OCI-LY7 (cell line): ENCODE data around the gene ELMO1. TPM values are rescaled to one million over a fixed set of nuclear protein-coding genes. Genes with fewer than 3 reads are reported as not detected.

ENCODE experiments used
- BruUV-seq: library from RNA; stranded (reverse); fragments of 400-500 nt; replicated peaks from 2 replicates; lab custom pipeline; 2021; lab: Mats Ljungman, UMichigan
- CTCF ChIA-PET: fragments of 300-600 bp; sonication (Branson Sonifier 250); formaldehyde crosslinking; loops from one replicate; lab custom pipeline; 2022; ENCODE audit warnings: antibody characterized with exemption; ENCODE audit not compliant: unreplicated experiment; lab: Charles Lee
- POLR2A ChIA-PET: fragments of 300-600 bp; sonication (Branson Sonifier 250); formaldehyde crosslinking; loops from one replicate; lab custom pipeline; 2022; ENCODE audit warnings: antibody characterized with exemption; lab: Charles Lee
- DNase-seq: peaks from one replicate; pipeline ENCODE4 v3.0.0-alpha.2; 2015; ENCODE audit warnings: low spot score
- H2AFZ ChIP-seq: fragments of 200-600 bp; sonication (generic), shearing (Covaris generic); 2 replicates; pipeline ENCODE4 v1.6.1; 2014; ENCODE audit warnings: mild to moderate bottlenecking, antibody characterized with exemption, low read length, moderate library complexity
- H3K27ac ChIP-seq: fragments of 200-600 bp; sonication (generic); 2 replicates; pipeline ENCODE4 v1.5.1; 2014; ENCODE audit warnings: mixed run types, low read depth, mild to moderate bottlenecking, moderate library complexity, low read length, inconsistent platforms; ENCODE audit not compliant: poor library complexity, severe bottlenecking
- H3K36me3 ChIP-seq: fragments of 200-600 bp; sonication (generic); 2 replicates; pipeline ENCODE4 v1.6.1; 2014; ENCODE audit warnings: mild to moderate bottlenecking, antibody characterized with exemption, low read length, moderate library complexity, mixed read lengths; ENCODE audit not compliant: insufficient read depth
- H3K4me1 ChIP-seq: fragments of 200-600 bp; sonication (generic); 2 replicates; pipeline ENCODE4 v1.5.1; 2014; ENCODE audit warnings: mild to moderate bottlenecking, low read length; ENCODE audit not compliant: insufficient read depth, poor library complexity, severe bottlenecking
- H3K4me2 ChIP-seq: fragments of 200-600 bp; sonication (generic); 2 replicates; pipeline ENCODE4 v1.6.1; 2014; ENCODE audit warnings: mild to moderate bottlenecking, low read length
- H3K4me3 ChIP-seq: fragments of 200-600 bp; sonication (generic); 2 replicates; pipeline ENCODE4 v1.5.1; 2014; ENCODE audit warnings: mild to moderate bottlenecking, low read depth, low read length; ENCODE audit not compliant: poor library complexity, severe bottlenecking
- H3K79me2 ChIP-seq: fragments of 200-600 bp; sonication (generic); 2 replicates; pipeline ENCODE4 v1.6.1; 2016; ENCODE audit warnings: low read depth, mild to moderate bottlenecking, low read length, moderate library complexity, mixed read lengths; ENCODE audit not compliant: insufficient read depth
- H3K9me2 ChIP-seq: fragments of 200-600 bp; sonication (generic); 2 replicates; pipeline ENCODE4 v1.6.1; 2016; ENCODE audit warnings: mild to moderate bottlenecking, low read length, mixed read lengths; ENCODE audit not compliant: insufficient read depth
- H3K9me3 ChIP-seq: fragments of 200-600 bp; sonication (generic); 2 replicates; pipeline ENCODE4 v1.6.1; 2014; ENCODE audit warnings: mild to moderate bottlenecking, mixed run types, low read length, mixed read lengths
- H4K20me1 ChIP-seq: fragments of 200-600 bp; sonication (generic); 2 replicates; pipeline ENCODE4 v1.6.1; 2014; ENCODE audit warnings: mild to moderate bottlenecking, antibody characterized with exemption, low read length, moderate library complexity, mixed read lengths; ENCODE audit not compliant: insufficient read depth
- EZH2phosphoT487 ChIP-seq: fragments of 200-600 bp; sonication (generic); IDR thresholded peaks from 2 replicates; pipeline ENCODE4 v1.6.1; 2018; ENCODE audit warnings: low read depth, borderline replicate concordance, mild to moderate bottlenecking, mixed run types, antibody characterized with exemption, low read length, moderate library complexity, mixed read lengths
- intact Hi-C: fragments of 100-400 bp; cut with micrococcal nuclease; formaldehyde crosslinking; loops from one replicate; pipeline ENCODE4 v1.10.0; 2022; ENCODE audit not compliant: unreplicated experiment
- total RNA-seq, 2 experiments: library from RNA; depleted of rRNA in 1 of 2; stranded (reverse); fragments of >200 nt in 1 of 2; shearing (Covaris generic) in 1 of 2; gene quantifications; 2 replicates each; pipeline ENCODE4 v1.2.3, GENCODE V29; 2014 to 2022
- TF ChIP-seq, protein P1 (sequence below): fragments of 200-600 bp; sonication (generic); conservative IDR thresholded peaks from 2 replicates; pipeline ENCODE4 v1.5.1; 2014; ENCODE audit warnings: mild to moderate bottlenecking, antibody characterized with exemption, low read length, moderate library complexity, mixed read lengths

Gene ELMO1
- total RNA-seq, 2 experiments from 2014 or later = 101 to 103 TPM

GRCh38 chr7:36821617-36822016 lies 627.0 kb downstream of the ELMO1 start:
- no peak for TF ChIP-seq EZH2phosphoT487
- TF ChIP-seq, protein P1, sequence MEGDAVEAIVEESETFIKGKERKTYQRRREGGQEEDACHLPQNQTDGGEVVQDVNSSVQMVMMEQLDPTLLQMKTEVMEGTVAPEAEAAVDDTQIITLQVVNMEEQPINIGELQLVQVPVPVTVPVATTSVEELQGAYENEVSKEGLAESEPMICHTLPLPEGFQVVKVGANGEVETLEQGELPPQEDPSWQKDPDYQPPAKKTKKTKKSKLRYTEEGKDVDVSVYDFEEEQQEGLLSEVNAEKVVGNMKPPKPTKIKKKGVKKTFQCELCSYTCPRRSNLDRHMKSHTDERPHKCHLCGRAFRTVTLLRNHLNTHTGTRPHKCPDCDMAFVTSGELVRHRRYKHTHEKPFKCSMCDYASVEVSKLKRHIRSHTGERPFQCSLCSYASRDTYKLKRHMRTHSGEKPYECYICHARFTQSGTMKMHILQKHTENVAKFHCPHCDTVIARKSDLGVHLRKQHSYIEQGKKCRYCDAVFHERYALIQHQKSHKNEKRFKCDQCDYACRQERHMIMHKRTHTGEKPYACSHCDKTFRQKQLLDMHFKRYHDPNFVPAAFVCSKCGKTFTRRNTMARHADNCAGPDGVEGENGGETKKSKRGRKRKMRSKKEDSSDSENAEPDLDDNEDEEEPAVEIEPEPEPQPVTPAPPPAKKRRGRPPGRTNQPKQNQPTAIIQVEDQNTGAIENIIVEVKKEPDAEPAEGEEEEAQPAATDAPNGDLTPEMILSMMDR = no peak
- BruUV-seq = no TSS peak

DNA sequence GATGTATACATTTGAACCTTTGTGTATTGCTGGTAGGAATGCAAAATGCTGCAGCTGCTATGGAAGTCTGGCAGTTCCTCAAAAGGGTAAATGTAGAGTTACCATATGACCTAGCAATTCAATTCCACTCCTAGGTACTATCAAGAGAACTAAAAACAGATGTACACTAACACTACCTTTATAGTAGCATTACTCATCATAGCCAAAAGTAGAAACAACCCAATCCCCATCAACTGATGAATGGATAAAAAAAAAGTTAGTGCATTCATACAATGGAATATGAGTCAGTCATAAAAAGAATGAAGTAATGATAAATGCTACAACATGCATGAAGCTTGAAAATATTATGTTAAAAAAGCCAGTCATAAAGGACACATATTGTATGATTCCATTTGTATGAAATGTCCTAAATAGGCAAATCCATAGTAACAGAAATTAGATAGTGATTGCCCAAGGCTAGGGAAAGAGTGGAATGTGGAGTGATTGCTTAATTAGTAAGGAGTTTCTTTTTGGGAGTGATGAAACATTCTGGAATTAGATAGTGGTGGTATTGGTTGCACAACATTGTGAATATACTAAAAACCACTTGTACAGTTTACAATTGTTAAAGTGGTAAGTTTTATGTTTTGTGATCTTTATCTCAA lies 628.0 kb downstream of the ELMO1 start:
- intact Hi-C loops = no loop called here
- no peak overlapping the region for H3K27ac ChIP-seq
- no peaks in the 10 kb centered on the region for H3K9me2 ChIP-seq
- H3K4me3 ChIP-seq = no peak overlapping the region
- no peak for DNase-seq
- BruUV-seq = no TSS peak
- no peak overlapping the region for H2AFZ ChIP-seq
- no peaks in the 10 kb centered on the region for H3K4me1 ChIP-seq
- no peaks in the 10 kb centered on the region for H4K20me1 ChIP-seq
- H3K4me2 ChIP-seq = no peak overlapping the region
- H3K36me3 ChIP-seq = no peaks in the 10 kb centered on the region
- H3K9me3 ChIP-seq = no peaks in the 10 kb centered on the region
- H3K79me2 ChIP-seq = no peaks in the 10 kb centered on the region
- ChIA-PET CTCF (no interaction called here), POLR2A (no interaction called here)
- TF ChIP-seq, protein P1 = no peak
- no peak for TF ChIP-seq EZH2phosphoT487

More at GRCh38 chr7:36821617-36822016, 627.0 kb downstream of the ELMO1 start:
- Histone ChIP-seq H3K9me2 (no peaks in the 10 kb centered on the region), H2AFZ (no peak overlapping the region), H3K4me2 (no peak overlapping the region), H3K4me1 (no peaks in the 10 kb centered on the region), H3K79me2 (no peaks in the 10 kb centered on the region), H3K4me3 (no peak overlapping the region), H4K20me1 (no peaks in the 10 kb centered on the region), H3K27ac (no peak overlapping the region), H3K9me3 (no peaks in the 10 kb centered on the region), H3K36me3 (no peaks in the 10 kb centered on the region)
- ChIA-PET POLR2A (no interaction called here), CTCF (no interaction called here)
- intact Hi-C loops = no loop called here
- no peak for DNase-seq

DNA sequence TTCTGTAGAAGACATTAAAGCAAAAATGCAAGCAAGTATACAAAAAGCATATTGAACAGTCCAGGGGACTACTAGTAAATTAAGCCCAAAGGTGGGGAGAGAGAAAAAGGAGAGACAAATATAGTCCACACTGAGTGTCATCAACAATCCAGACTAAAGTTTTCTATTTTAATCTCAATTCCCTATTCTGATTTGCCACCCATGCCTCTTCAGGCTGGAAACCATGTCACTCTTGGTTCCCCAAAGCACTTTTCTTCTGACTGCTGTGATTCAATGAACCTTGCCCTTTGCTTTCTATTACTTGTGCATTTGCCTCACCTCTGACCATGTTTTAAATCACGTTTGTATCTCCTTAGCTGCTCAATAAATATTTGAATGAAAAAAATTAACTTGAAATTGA lies 629.0 kb downstream of the ELMO1 start:
- H3K79me2 ChIP-seq = no peaks in the 10 kb centered on the region
- BruUV-seq = no TSS peak
- no peak overlapping the region for H3K27ac ChIP-seq
- no peak overlapping the region for H2AFZ ChIP-seq
- no peak overlapping the region for H3K4me2 ChIP-seq
- no peaks in the 10 kb centered on the region for H3K4me1 ChIP-seq
- no peaks in the 10 kb centered on the region for H3K36me3 ChIP-seq
- no peak for DNase-seq
- no peaks in the 10 kb centered on the region for H4K20me1 ChIP-seq
- TF ChIP-seq EZH2phosphoT487 = no peak
- TF ChIP-seq, protein P1 = no peak
- intact Hi-C loops = no loop called here
- H3K9me2 ChIP-seq = no peaks in the 10 kb centered on the region
- POLR2A ChIA-PET = no interaction called here
- H3K9me3 ChIP-seq = no peaks in the 10 kb centered on the region
- no peak overlapping the region for H3K4me3 ChIP-seq
- CTCF ChIA-PET = no interaction called here
